Right atrium auricular region (tissue), 2 donors: Measurements from ENCODE around the gene CR1. TPM values are rescaled to one million over a fixed set of nuclear protein-coding genes. Genes with fewer than 3 reads are reported as not detected.
A peak's percentile ranks its signal among the peaks of the same experiment; 100 is the strongest.
"Not testable (repeated sequence)": the region's sequence is repeated elsewhere in the genome, so short reads cannot be mapped to it uniquely, and the experiment has no call there.

Source experiments
- DNase-seq: peaks from one replicate; pipeline ENCODE4 v3.0.0-alpha.2; 2019; ENCODE audit warnings: low spot score
- H3K27ac ChIP-seq, 2 donors: fragments of 200-600 bp; sonication (generic); 1 replicate in 1 of 2; 2 replicates in 1 of 2; pipeline ENCODE4 v1.5.1; 2016 to 2019
- H3K27me3 ChIP-seq, 2 donors: fragments of 200-600 bp; sonication (generic); one replicate each; pipeline versions ENCODE4 v1.5.1 to v1.6.0; 2017 to 2019
- H3K36me3 ChIP-seq: fragments of 200-600 bp; sonication (generic); one replicate; pipeline ENCODE4 v1.5.1; 2016
- H3K4me1 ChIP-seq, 2 donors: fragments of 200-600 bp; sonication (generic); one replicate each; pipeline versions ENCODE4 v1.5.1 to v1.6.0; 2017 to 2019
- H3K4me3 ChIP-seq, 2 donors: fragments of 200-600 bp; sonication (generic); 1 replicate in 1 of 2; 2 replicates in 1 of 2; pipeline ENCODE4 v1.5.1; 2017 to 2019; ENCODE audit warnings: mild to moderate bottlenecking in 1 of 2, moderate library complexity in 1 of 2
- H3K9me3 ChIP-seq, 2 donors: fragments of 200-600 bp; sonication (generic); one replicate each; pipeline ENCODE4 v1.5.1; 2019
- CTCF ChIP-seq, 2 donors: fragments of 200-600 bp; sonication (generic); IDR thresholded peaks; one replicate each; pipeline ENCODE4 v1.5.1; 2019; ENCODE audit warnings: antibody characterized with exemption in 2 of 2
- total RNA-seq, 2 donors: library from RNA; depleted of rRNA; stranded (reverse); fragments of >200 nt; gene quantifications; one replicate each; pipeline ENCODE4 v1.1.0, GENCODE V29; 2016

CR1 gene
- total RNA-seq, 2 donors from 2014 or later, result 0.59 to 1.8 TPM

DNA sequence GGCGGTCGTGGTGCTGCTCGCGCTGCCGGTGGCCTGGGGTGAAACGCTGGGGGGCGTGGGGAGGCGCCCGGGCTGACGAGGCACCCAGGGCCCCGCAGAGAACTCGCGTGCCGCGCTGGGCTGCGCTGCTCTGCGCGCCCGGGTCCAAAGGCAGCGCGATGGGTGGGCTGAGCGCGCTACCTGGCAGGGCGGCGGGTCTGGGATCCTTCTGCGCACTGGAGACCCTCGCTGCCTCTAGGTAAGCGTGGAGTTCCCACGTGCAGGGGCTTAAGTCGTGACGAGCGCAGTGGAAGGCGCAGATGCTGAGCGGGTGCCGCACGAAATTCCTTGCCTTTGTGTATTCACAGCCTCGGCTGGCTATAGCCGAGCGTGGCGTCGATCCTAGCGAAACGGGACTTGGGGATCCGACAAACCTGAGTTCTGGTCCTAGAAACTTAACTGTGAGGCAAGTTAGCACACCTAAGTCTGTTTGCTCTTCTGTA lies 173.6 kb downstream of the CR1 start:
- DNase-seq, result no peak
- Histone ChIP-seq H3K4me1 (peaks cover 0 to 6% of the 10 kb centered on the region in 2 donors), H3K4me3 (no peak overlapping the region), H3K27me3 (no peaks in the 10 kb centered on the region), H3K9me3 (peaks cover 0 to 9% of the 10 kb centered on the region in 2 donors), H3K36me3 (no peaks in the 10 kb centered on the region), H3K27ac (no peak overlapping the region)
- no peak for TF ChIP-seq CTCF (IDR thresholded peaks at IDR 0.05)

GRCh38 chr1:207670192-207670591 lies 174.2 kb downstream of the CR1 start:
- H3K36me3 ChIP-seq, result no peaks in the 10 kb centered on the region
- H3K4me3 ChIP-seq, result no peak overlapping the region
- no peak for DNase-seq
- H3K9me3 ChIP-seq, result peaks cover 0 to 9% of the 10 kb centered on the region in 2 donors
- H3K27ac ChIP-seq, result no peak overlapping the region
- H3K4me1 ChIP-seq, result peaks cover 0 to 6% of the 10 kb centered on the region in 2 donors
- TF ChIP-seq CTCF (IDR thresholded peaks at IDR 0.05), result no peak
- H3K27me3 ChIP-seq, result no peaks in the 10 kb centered on the region

GRCh38 chr1:207670997-207671396 lies 175.0 kb downstream of the CR1 start:
- TF ChIP-seq CTCF (IDR thresholded peaks at IDR 0.05), result no peak
- no peak for DNase-seq
- H3K9me3 ChIP-seq, result peaks cover 0 to 6% of the 10 kb centered on the region in 2 donors
- no peaks in the 10 kb centered on the region for H3K36me3 ChIP-seq
- H3K27ac ChIP-seq, result no peak overlapping the region
- H3K27me3 ChIP-seq, result no peaks in the 10 kb centered on the region
- H3K4me3 ChIP-seq, result no peak overlapping the region
- H3K4me1 ChIP-seq, result peaks cover 0 to 6% of the 10 kb centered on the region in 2 donors

- Histone ChIP-seq H3K27me3 (no peaks in the 10 kb centered on the region), H3K27ac (no peak overlapping the region), H3K9me3 (no peaks in the 10 kb centered on the region), H3K4me3 (no peak overlapping the region), H3K36me3 (no peaks in the 10 kb centered on the region), H3K4me1 (peaks cover 0 to 6% of the 10 kb centered on the region in 2 donors)
- peak in 1 of 2 donors; percentile 27 for TF ChIP-seq CTCF (IDR thresholded peaks at IDR 0.05)
- no peak for DNase-seq
Measured at GRCh38 chr1:207672522-207673130, 176.7 kb downstream of the CR1 start.

DNA sequence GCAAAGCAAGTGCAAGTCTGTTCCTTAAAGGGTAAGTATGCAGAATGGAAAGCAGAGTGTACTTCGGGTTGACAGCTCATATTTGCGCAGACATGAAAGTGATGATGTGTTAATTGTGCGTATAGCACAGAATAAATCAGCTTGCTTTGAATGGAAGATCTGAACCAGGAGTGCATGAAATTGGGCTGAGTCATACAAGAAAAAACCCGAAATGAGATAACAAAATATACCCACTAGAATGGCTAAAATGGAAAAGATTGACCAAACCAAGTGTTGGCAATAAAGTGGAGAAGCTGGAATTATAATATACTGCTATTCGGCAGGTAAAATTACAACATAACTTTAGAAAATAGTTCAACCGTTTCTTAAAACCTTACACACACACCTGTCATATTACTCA lies 177.4 kb downstream of the CR1 start:
- Histone ChIP-seq H3K27ac (no peak overlapping the region), H3K36me3 (no peaks in the 10 kb centered on the region), H3K4me3 (no peak overlapping the region), H3K4me1 (peaks cover 0 to 6% of the 10 kb centered on the region in 2 donors), H3K27me3 (no peaks in the 10 kb centered on the region), H3K9me3 (no peaks in the 10 kb centered on the region)
- no peak for DNase-seq
- TF ChIP-seq CTCF (IDR thresholded peaks at IDR 0.05), result no peak

GRCh38 chr1:207676153-207676552 lies 180.2 kb downstream of the CR1 start:
- H3K9me3 ChIP-seq, result no peaks in the 10 kb centered on the region
- no peak overlapping the region for H3K4me3 ChIP-seq
- no peaks in the 10 kb centered on the region for H3K36me3 ChIP-seq
- TF ChIP-seq CTCF (IDR thresholded peaks at IDR 0.05), result no peak
- no peak overlapping the region for H3K27ac ChIP-seq
- DNase-seq, result no peak
- no peaks in the 10 kb centered on the region for H3K27me3 ChIP-seq
- no peaks in the 10 kb centered on the region for H3K4me1 ChIP-seq

DNA sequence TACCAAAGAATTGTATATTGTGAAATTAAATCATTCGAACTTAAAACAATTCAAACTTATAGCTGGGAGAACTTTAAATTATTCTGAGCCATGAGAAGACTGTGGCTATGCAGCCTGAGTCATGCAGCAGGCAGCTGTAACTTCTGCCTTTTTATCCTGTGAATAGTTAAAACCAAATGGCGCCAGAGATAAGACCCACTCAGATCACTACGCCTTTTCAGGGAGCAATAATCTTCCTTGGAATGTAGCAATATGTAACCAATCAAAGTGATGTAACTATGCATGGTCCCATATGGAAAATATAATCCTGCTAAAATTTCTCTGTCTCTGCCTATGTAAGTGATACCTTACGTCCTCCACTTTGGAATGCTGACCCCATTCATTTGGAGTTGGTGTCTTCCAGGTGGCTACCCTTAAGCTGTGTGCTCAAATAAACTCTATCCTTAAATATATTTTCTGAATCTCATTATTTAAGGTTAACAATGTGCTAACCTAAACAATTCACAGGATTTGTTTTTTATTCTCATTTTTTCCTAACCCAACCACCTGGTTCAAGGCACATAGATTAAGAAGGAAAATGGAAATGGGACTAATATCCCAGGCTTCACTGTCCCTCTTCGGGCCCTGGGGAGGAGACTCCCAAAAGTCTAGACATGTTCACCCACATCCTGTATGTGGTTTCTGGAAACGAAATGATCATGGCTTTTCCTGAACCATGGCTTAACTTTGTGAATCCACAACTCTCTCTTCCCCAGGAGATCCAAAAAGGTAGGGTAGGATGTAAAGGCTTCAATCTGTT lies 184.8 kb downstream of the CR1 start:
- not testable (repeated sequence) for H3K4me1 ChIP-seq, DNase-seq, H3K4me3 ChIP-seq, H3K27ac ChIP-seq, H3K27me3 ChIP-seq, H3K36me3 ChIP-seq, H3K9me3 ChIP-seq

DNA sequence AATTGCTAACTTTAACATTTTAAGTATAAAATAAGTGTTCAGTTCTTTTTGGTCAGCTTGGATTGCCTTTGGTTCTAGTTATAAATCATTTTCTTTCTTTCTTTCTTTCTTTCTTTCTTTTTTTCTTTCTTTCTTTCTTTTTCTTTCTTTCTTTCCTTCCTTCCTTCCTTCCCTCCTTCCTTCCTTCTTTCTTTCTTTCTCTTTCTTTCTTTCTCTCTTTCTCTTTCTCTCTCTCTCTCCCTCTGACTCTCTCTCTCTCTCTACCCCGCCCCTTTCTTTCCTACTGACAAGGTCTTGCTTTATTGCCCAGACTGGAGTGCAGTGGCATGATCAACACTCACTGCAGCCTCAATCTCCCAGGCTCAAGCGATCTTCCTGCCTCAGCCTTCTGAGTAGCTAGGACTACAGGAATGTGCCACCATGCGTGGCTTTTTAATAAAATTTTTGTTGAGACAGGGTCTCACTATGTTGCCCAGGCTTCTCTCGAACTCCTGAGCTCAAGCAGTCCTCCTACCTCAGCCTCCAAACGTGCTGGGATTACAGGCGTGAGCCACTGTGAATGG lies 187.0 kb downstream of the CR1 start:
- H3K9me3 ChIP-seq, H3K36me3 ChIP-seq, DNase-seq, H3K27ac ChIP-seq, H3K27me3 ChIP-seq, H3K4me1 ChIP-seq, H3K4me3 ChIP-seq: not testable (repeated sequence)
